A204.1 (cell line): ENCODE results near the gene LHX3.
"Not testable (repeated sequence)": the region's sequence is repeated elsewhere in the genome, so short reads cannot be mapped to it uniquely, and the experiment has no call there.

Source experiments
- FAIRE-seq: peaks from 2 replicates; lab custom pipeline; 2012; peaks lifted over from hg19 to GRCh38; lab: Jason Lieb, UNC

LHX3 gene

GRCh38 chr9:136241542-136241941 is 36.6 kb upstream of the LHX3 start:
- FAIRE-seq: no peak

DNA sequence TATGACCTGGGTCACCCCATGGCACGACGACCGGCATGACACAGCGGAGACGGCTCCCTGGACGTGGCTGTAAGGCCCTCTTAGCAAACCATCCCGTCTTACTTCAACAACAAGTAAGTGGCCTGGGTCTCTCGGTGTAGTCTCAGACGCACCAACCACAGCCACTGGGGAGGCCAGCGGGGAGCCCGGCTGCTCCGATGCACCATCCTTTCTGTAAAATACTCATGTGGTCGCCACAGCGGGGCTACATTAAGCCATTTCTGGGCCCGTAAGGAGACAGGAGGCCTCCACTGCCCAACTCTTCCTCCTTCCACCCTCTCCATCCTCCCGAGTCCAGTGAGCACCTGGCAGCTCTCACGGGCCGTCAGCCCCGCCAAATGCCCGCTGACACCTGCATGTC is 36.0 kb upstream of the LHX3 start:
- no peak for FAIRE-seq

GRCh38 chr9:136239983-136240330 is 35.0 kb upstream of the LHX3 start:
- no peak for FAIRE-seq

DNA sequence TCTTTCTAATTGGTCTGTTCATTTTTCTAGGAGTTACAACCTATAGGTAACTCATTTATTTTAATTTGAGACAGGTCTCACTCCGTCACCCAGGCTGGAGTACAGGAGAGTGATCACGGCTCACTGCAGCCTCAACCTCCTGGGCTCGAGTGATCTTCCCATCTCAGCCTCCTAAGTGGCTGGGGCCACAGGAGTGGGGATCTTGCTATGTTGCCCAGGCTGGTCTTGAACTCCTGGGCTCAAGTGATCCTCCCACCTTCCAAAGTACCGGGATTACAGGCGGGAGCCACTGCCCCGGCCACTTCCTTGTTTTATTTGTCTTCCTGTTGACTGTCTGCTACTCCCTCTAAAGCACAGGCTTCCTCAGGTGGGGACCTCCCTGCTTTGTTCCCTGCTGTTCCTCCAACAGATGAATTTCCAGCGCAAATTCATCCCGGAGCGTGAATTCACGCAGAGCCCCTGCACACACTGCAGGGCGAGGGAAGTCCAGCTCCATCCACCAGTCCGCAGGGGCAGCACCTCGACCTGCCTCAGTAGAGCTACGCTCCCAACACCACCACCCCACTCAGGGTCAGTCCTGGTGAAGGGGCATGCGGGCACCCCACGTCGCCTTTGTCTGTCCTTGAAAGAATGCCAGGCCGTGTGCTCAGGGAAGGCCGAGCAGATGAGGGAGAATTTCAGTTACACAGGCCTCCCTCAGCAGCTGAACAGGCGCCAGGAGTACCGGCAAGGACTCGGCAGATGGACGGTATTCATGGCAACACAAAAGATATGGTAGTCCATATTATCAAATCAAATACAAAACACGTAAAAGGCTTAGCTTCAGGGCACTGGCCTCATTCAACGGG is 34.4 kb upstream of the LHX3 start:
- FAIRE-seq: no peak

DNA sequence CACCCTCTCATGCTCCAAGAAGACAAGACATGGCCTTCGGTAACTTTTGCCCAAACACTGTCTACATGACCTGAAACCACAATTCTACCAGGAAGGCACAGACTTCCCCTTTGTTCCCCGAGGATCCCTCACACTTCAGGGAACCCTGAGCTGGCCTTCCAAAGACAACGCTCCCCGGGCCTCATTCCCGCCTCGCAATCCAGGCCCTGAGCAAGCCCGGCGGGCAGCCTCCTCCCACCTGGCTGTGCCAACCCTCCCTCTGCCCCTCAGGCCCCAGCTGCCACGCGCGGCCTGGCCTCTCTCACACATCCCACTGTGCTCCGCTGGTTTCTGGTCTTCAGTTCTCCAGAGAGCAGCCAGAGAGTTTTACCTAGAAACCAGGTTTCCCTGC is 33.4 kb upstream of the LHX3 start:
- FAIRE-seq: no peak

DNA sequence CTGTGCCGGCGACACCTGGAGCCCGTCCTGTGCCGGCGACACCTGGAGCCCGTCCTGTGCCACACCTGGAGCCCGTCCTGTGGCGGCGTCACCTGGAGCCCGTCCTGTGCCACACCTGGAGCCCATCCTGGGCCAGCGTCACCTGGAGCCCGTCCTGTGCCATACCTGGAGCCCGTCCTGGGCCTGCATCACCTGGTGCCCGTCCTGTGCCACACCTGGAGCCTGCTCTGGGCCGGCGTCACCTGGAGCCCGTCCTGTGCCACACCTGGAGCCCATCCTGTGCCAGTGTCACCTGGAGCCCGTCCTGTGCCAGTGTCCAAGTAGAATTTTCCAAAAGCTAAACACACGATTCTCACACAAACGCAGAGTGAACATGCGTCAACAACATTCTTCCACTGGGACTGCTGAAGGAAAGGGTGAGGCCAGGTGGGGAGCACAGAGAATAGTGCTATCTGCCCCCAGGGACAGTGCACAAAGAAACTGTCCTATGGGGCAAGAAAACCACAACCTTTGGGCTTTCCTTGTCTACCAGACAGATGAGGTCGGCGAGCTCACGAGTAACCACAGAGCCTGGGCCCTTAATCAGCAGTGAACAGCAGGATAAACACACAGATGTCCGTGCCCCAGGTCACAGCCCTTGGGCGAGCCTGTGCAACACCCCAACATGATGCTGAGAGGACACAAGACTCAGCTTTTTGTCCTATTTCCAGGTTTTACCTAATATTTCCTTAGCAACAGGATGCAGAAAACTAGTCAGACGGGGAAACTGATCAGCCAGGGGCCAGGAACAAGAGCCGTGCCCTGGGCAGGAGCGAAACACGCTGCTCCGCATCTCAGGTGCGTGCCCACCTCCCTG is 32.8 kb upstream of the LHX3 start:
- FAIRE-seq: no peak

GRCh38 chr9:136236471-136237410 is 31.8 kb upstream of the LHX3 start:
- FAIRE-seq: not testable (repeated sequence)

DNA sequence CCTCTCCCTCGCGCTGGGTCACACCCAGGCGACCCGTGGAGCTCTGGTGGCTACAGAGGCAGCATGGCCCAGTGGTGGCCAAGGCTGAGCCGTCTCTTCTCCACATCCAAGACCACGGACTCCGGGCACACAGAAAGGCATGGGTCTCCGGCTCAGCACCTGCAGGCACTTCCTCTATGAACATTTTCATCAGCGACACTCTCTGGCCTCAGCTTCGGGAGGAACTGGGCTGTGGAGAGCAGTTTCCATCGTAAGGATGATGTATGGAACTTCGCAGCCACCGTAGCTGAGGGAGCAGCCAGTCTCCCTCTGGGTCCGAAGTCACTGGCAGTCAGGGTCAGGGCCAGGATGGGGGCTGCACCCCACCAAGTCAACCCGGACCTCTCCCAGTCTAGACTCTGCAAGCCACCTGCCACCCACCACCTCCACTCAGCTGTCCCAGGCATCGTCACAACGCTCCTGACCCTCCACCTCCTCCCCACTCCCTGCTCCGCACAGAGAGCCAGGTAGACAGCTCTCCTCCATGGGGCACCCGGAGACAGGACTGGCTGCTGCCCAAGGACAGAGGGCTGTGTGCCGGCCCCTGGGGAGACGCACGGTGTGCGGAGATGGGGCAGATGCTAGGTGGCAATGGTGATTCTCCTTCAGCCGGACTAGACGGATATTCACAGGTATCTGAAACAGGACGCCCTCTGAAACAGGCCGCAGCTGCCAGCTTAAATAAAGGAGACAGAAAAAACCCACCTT is 31.0 kb upstream of the LHX3 start:
- no peak for FAIRE-seq

DNA sequence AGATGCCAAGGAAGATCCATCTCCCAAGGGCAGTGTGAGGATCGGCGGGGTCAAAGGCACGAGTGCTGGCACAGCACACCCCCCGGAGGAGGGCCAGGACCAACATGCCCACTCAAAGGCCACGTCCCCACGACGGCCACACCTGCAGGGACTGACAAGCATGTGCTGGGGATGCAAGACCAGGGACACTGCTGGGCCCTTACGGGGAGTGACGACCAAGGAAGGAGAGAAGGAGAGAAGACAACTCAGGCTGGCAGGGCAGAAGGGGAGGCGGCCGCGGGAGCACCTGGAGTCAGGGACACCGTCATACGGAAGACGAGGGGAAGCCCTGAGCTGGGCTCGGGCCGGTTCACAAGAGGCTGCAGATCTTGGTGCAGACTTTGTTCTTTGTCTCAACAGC is 30.2 kb upstream of the LHX3 start:
- no peak for FAIRE-seq

- FAIRE-seq: no peak
Observed at GRCh38 chr9:136234597-136234996, 29.7 kb upstream of the LHX3 start.

- no peak for FAIRE-seq
Observed at GRCh38 chr9:136233868-136234267, 28.9 kb upstream of the LHX3 start.

DNA sequence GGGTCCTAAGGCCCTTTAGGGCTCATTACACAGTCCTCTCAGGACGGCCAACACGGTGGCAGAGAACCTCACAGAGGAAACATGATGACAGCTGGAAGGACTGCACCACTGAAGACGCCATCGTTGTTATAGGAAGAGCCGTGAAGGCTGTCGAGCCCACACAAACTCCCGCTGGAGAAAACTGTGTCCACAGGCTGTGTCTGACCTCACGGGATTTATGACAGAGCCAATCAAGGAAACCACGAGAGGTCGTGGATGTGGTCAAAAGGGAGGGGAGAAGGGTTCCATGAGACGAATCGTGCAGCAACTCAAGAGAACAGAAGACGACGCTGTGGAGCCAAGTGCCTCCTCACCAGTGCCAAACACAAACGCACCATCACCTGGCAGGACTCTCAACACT is 28.5 kb upstream of the LHX3 start:
- no peak for FAIRE-seq

DNA sequence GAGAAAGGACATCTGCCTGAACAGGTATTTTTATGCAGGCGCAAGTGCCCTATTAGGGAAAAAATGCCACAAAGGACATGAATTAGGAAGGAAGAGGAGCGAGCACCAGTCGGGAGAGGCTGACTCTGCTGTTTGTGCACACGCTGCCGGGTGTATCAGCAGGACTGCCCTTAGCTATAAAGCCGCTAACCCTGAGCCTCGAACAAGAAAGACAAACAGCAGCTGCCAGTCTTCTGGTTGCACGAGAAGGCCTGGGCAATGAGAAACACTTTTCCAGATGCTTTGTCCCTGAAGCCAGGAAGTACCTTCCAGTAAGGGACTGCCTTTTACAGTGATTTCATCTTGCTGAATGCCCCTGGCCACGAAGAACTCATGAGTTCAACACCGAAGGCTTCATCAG is 28.0 kb upstream of the LHX3 start:
- FAIRE-seq: no peak

- FAIRE-seq: no peak
Observed at GRCh38 chr9:136231478-136232297, 26.8 kb upstream of the LHX3 start.

DNA sequence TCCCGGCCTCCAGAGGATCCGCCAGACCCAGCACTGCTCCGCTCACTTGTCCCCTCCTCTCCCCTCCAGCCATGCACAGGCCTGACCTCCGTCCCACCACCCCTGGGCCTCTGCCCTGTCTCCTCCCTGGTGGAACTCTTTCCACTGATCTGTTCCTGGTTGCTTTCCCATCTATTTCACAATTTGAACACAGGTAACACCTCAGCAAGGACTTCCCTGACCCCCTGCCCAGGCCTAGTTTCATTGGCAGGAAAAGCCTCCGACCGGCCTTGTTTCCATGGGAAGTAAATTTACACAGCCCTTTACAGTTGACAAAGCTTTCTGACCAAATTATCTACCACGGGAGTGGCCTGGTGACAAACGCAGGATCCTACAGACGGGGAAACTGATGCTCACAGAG is 25.8 kb upstream of the LHX3 start:
- no peak for FAIRE-seq

GRCh38 chr9:136230365-136230764 is 25.4 kb upstream of the LHX3 start:
- no peak for FAIRE-seq

DNA sequence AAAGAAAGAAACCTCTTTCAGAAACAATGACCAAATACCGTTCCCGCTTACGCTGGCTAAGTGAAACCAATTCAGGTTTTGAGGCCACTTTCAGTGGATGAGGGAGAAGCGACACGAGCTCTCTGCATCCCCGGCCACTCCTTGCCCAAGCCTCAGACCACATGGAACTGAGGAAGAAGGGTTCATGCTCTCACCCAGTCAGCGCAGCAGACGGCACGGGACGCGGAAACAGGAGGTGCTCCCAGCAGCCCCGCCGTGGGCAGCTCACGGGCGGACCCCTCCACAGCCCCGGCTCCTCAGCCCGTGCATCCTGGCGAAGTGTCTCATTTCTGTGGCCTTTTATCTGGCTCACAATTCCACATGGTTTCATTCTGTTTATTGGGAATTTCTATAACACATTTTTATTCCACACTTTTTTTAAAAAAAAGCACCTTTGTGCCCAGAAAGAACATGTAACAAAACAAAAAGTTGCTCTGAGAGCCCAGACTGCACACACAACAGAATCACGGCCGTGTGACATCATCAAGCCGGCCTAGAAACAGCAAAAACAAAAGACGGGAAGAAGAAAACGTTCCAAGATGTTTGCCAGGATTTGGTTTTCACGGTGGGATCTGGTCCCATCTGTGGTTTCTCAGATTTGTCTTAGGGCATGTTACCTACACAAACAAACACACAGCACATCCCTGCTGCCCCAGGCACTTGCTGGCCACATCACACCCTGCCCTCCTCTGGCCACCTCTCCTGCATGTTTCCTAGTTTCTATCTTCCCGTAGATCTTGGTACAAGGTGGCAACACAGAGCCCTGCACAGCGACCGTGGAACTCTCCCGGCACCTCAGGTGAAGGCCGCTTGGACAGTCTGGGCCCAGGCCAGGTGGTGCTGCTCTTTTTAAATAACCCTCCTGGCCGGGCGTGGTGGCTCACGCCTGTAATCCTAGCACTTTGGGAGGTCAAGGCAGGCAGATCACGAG is 24.5 kb upstream of the LHX3 start:
- FAIRE-seq: no peak

GRCh38 chr9:136228107-136228875 is 23.4 kb upstream of the LHX3 start:
- no peak for FAIRE-seq
